SU-DHL-6 (cell line): ENCODE results near the gene MRPS2.

Source experiments
- H2AFZ ChIP-seq: fragments of 200-600 bp; sonication (generic); 2 replicates; pipeline ENCODE4 v1.6.1; 2014; ENCODE audit warnings: low read depth, mild to moderate bottlenecking, moderate library complexity, mixed read lengths, antibody characterized with exemption, low read length; ENCODE audit not compliant: severe bottlenecking
- H3F3A ChIP-seq: fragments of 200-600 bp; shearing (Covaris generic); 2 replicates; pipeline ENCODE4 v1.6.0; 2016; ENCODE audit warnings: antibody characterized with exemption, mild to moderate bottlenecking; ENCODE audit not compliant: insufficient read depth
- H3K27ac ChIP-seq: fragments of 200-600 bp; sonication (generic); 2 replicates; pipeline ENCODE4 v1.5.1; 2016; ENCODE audit warnings: low read depth, mild to moderate bottlenecking, low read length, moderate library complexity, mixed read lengths
- H3K27me3 ChIP-seq: fragments of 200-600 bp; sonication (generic), shearing (Covaris generic); 2 replicates; pipeline ENCODE4 v1.6.0; 2014; ENCODE audit warnings: mild to moderate bottlenecking, low read length
- H3K36me3 ChIP-seq: fragments of 200-600 bp; sonication (generic); 2 replicates; pipeline ENCODE4 v1.6.1; 2014; ENCODE audit warnings: mild to moderate bottlenecking, low read length, mixed read lengths
- H3K4me2 ChIP-seq: fragments of 300-600, 200-600 bp; shearing (Covaris generic), sonication (generic); 2 replicates; pipeline ENCODE4 v1.6.0; 2014; ENCODE audit warnings: low read length, low read depth, mild to moderate bottlenecking; ENCODE audit not compliant: poor library complexity, severe bottlenecking
- H3K4me3 ChIP-seq: fragments of 200-600 bp; sonication (generic); 2 replicates; pipeline ENCODE4 v1.5.1; 2014; ENCODE audit warnings: antibody characterized with exemption, low read length, mild to moderate bottlenecking, mixed read lengths; ENCODE audit not compliant: insufficient read depth, poor library complexity, severe bottlenecking
- H3K79me2 ChIP-seq: fragments of 200-600 bp; sonication (generic); 2 replicates; pipeline ENCODE4 v1.6.1; 2014; ENCODE audit warnings: mild to moderate bottlenecking, low read length, moderate library complexity; ENCODE audit not compliant: insufficient read depth
- H3K9ac ChIP-seq: fragments of 200-600 bp; sonication (generic); 2 replicates; pipeline ENCODE4 v1.7.0; 2014; ENCODE audit warnings: mild to moderate bottlenecking, low read length
- H3K9me2 ChIP-seq: fragments of 200-600 bp; sonication (generic); replicated peaks from 2 replicates; pipeline ENCODE4 v1.6.1; 2014; ENCODE audit warnings: low read length; ENCODE audit not compliant: insufficient read depth
- H3K9me3 ChIP-seq: fragments of 200-600 bp; sonication (generic); 2 replicates; pipeline ENCODE4 v1.6.1; 2014; ENCODE audit warnings: low read length, mixed read lengths; ENCODE audit not compliant: insufficient read depth
- H4K20me1 ChIP-seq: fragments of 200-600 bp; sonication (generic); 2 replicates; pipeline ENCODE4 v1.6.1; 2014; ENCODE audit warnings: low read depth, mild to moderate bottlenecking, antibody characterized with exemption, low read length, moderate library complexity, mixed read lengths
- EZH2phosphoT487 ChIP-seq: fragments of 200-600 bp; sonication (generic), shearing (Covaris generic); conservative IDR thresholded peaks from 2 replicates; pipeline ENCODE4 v1.6.1; 2018; ENCODE audit warnings: mild to moderate bottlenecking, antibody characterized with exemption, low read length, moderate library complexity, mixed read lengths
- TF ChIP-seq, protein P1 (sequence below): fragments of 200-600 bp; sonication (generic); IDR thresholded peaks from one replicate; pipeline ENCODE4 v1.5.1; 2017; ENCODE audit warnings: antibody characterized with exemption, mild to moderate bottlenecking, low read length, moderate library complexity; ENCODE audit not compliant: insufficient read depth, poor library complexity, severe bottlenecking

The MRPS2 gene

DNA sequence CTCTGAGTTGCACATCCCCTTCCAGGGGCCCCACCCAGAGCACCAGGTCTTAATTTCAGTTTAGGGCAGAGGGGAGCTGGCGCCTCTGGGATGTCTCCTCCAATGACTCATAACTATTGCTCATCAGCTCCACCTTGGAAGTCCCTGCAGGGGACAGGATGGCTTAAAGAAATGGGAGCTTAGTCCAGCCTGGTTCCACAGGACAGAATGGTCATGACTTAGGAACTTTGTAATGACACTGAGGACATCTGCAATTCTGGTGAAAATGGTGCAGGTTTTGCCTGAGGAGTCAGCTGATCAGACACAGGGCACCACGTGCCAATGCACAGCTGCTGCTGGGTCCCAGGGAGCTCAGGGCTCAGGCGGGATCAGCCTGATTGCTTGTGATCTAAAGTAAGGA, 37.3 kb upstream of the MRPS2 start:
- TF ChIP-seq, protein P1, sequence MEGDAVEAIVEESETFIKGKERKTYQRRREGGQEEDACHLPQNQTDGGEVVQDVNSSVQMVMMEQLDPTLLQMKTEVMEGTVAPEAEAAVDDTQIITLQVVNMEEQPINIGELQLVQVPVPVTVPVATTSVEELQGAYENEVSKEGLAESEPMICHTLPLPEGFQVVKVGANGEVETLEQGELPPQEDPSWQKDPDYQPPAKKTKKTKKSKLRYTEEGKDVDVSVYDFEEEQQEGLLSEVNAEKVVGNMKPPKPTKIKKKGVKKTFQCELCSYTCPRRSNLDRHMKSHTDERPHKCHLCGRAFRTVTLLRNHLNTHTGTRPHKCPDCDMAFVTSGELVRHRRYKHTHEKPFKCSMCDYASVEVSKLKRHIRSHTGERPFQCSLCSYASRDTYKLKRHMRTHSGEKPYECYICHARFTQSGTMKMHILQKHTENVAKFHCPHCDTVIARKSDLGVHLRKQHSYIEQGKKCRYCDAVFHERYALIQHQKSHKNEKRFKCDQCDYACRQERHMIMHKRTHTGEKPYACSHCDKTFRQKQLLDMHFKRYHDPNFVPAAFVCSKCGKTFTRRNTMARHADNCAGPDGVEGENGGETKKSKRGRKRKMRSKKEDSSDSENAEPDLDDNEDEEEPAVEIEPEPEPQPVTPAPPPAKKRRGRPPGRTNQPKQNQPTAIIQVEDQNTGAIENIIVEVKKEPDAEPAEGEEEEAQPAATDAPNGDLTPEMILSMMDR = no peak
- TF ChIP-seq EZH2phosphoT487 = no peak
- H3K27me3 ChIP-seq = no peaks in the 10 kb centered on the region
- H3K27ac ChIP-seq = no peak overlapping the region
- no peaks in the 10 kb centered on the region for H4K20me1 ChIP-seq
- H2AFZ ChIP-seq = no peak overlapping the region
- H3K36me3 ChIP-seq = no peaks in the 10 kb centered on the region
- no peaks in the 10 kb centered on the region for H3K9me2 ChIP-seq
- H3K4me3 ChIP-seq = no peak overlapping the region
- H3F3A ChIP-seq = no peaks in the 10 kb centered on the region
- H3K79me2 ChIP-seq = no peaks in the 10 kb centered on the region
- no peaks in the 10 kb centered on the region for H3K9me3 ChIP-seq
- no peak overlapping the region for H3K4me2 ChIP-seq
- no peak overlapping the region for H3K9ac ChIP-seq

DNA sequence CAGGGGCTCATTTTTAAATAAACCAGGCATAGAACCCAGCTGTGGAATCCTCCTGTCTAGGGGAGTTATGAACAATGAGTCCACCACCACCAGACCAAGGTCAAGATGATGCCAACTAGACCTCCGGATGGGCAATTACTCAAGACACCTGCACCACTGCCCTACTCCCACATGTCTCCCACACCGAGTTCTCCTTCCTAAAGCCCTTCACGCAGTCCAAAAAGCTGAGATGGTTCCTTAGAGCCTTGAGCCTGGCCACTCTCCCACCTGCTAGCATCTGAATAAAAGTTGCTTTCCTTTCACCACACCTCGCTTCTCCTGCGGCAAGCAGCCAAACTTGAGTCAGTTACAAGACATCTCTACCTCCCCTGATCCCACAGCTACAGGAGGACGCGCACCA, 36.3 kb upstream of the MRPS2 start:
- Histone ChIP-seq H3K36me3 (no peaks in the 10 kb centered on the region), H3K9ac (no peak overlapping the region), H3K9me3 (no peaks in the 10 kb centered on the region), H3K79me2 (no peaks in the 10 kb centered on the region), H3K9me2 (no peaks in the 10 kb centered on the region), H3K4me3 (no peak overlapping the region), H3F3A (no peaks in the 10 kb centered on the region), H3K27ac (no peak overlapping the region), H4K20me1 (no peaks in the 10 kb centered on the region), H2AFZ (no peak overlapping the region), H3K27me3 (no peaks in the 10 kb centered on the region), H3K4me2 (no peak overlapping the region)
- no peak for TF ChIP-seq EZH2phosphoT487

DNA sequence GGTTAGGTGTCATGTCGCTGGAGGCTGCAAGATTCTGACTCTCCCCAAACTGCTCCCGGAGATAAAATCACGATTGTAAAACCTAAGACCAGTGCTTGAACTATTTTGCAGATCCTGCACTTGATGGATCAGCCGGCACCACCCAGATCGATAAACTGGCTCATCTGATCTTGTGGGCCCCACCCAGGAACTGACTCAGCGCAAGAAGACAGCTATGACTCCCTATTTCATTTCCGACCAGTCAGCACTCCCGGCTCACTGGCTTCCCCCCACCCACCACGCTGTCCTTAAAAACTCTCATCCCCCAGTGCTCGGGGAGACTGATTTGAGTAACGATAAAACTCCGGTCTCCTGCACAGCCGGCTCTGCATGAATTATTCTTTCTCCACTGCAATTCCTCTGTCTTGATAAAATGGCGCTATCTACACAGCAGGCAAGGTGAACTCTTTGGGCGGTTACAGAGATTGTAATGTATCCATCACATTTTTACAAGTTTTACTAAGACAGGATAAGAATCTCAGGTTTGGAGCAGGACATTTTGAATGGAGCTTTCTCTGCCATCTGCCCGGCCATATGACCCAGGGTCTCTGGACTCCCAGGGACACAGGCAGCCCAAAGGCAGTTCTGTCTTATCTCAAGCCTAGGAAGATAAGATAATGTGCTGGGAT, 31.5 kb upstream of the MRPS2 start:
- no peak for TF ChIP-seq EZH2phosphoT487
- TF ChIP-seq, protein P1 = no peak
- Histone ChIP-seq H3K9me3 (no peaks in the 10 kb centered on the region), H2AFZ (no peak overlapping the region), H3K36me3 (no peaks in the 10 kb centered on the region), H4K20me1 (no peaks in the 10 kb centered on the region), H3K79me2 (no peaks in the 10 kb centered on the region), H3K9me2 (no peaks in the 10 kb centered on the region), H3F3A (no peaks in the 10 kb centered on the region), H3K9ac (no peak overlapping the region), H3K27ac (no peak overlapping the region), H3K4me3 (no peak overlapping the region), H3K27me3 (no peaks in the 10 kb centered on the region), H3K4me2 (no peak overlapping the region)

DNA sequence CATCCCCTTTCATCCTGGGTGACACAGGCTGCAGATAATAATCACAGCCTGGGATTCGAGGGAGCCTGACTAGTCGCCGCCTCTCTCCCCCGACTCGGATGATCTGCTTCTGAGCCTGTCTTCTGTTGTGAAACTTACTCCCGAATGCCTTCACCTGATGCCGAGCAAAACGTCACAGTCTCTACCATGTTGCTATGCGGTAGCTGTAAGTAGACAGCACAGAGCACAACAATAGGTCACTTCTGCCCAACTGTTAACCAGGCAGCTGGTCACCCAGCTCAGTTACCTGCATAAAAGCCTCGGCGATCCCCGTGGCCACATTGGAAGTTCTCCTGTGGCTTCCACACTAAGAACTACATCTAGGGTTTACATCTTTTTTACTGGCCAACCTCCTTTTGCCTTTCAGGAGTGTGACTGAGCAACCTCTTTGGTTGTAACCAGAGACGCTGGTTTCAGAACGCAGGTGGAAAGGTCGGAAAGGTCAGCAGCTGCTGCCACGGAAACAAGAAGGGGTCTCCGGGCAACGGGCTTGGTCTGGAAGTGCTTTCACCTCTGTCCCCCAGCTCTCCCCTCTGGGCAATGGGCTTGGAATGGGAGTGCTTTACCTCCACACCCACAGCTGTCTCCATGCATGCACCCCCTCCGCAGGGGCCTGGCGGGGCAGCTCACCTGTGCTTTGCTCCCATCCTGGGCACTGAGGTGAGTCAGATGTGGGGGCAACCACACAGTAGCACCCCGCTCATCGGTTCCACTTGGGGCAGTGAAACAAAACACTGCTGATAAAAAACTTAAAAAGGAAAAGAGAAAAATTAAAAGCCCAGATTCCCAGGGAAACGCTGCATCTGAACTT, 28.5 kb upstream of the MRPS2 start:
- Histone ChIP-seq H2AFZ (no peak overlapping the region), H3K9me3 (no peaks in the 10 kb centered on the region), H3K36me3 (no peaks in the 10 kb centered on the region), H3K27ac (no peak overlapping the region), H3K9ac (no peak overlapping the region), H3K79me2 (no peaks in the 10 kb centered on the region), H3K9me2 (no peaks in the 10 kb centered on the region), H3K4me3 (no peak overlapping the region), H4K20me1 (no peaks in the 10 kb centered on the region), H3K27me3 (no peaks in the 10 kb centered on the region), H3K4me2 (no peak overlapping the region), H3F3A (no peaks in the 10 kb centered on the region)
- no peak for TF ChIP-seq EZH2phosphoT487
- TF ChIP-seq, protein P1 = no peak
